HG02840 (cell line): ENCODE data around the gene MLANA.
"Not testable (repeated sequence)": the region's sequence is repeated elsewhere in the genome, so short reads cannot be mapped to it uniquely, and the experiment has no call there.

Experiments
- ATAC-seq: cut with Tn5 transposase; IDR thresholded peaks from one replicate; pipeline ENCODE4 v1.9.1; 2021; ENCODE audit warnings: mild to moderate bottlenecking, moderate library complexity, moderate number of reproducible peaks; ENCODE audit not compliant: unreplicated experiment, low FRiP score

The MLANA gene

GRCh38 chr9:5868235-5868634 lies 22.5 kb upstream of the MLANA start:
- ATAC-seq = no peak

- ATAC-seq = no peak
Observed at GRCh38 chr9:5869315-5870019, 21.2 kb upstream of the MLANA start.

- ATAC-seq = no peak
Observed at GRCh38 chr9:5870020-5870339, 20.7 kb upstream of the MLANA start.

- no peak for ATAC-seq
Observed at GRCh38 chr9:5870691-5871090, 20.0 kb upstream of the MLANA start.

GRCh38 chr9:5871785-5872184 lies 18.9 kb upstream of the MLANA start:
- ATAC-seq = no peak

GRCh38 chr9:5872511-5872910 lies 18.2 kb upstream of the MLANA start:
- no peak for ATAC-seq

DNA sequence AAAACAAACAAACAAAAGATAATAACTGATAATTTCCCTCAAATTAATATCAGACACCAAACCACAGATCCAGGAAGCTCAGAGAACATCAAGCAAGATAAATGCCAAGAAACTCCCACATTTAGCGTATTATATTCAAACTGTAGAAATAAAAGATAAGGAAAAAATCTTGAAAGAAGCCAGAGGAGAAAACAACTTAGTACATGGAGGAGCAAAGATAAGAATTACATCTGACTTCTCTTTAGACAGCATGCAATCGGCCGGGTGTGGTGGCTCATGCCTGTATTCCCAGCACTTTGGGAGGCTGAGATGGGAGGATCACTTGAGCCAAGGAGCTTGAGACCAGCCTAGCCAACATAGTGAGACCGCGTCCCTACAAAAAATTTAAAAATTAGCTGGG lies 17.2 kb upstream of the MLANA start:
- ATAC-seq = no peak

DNA sequence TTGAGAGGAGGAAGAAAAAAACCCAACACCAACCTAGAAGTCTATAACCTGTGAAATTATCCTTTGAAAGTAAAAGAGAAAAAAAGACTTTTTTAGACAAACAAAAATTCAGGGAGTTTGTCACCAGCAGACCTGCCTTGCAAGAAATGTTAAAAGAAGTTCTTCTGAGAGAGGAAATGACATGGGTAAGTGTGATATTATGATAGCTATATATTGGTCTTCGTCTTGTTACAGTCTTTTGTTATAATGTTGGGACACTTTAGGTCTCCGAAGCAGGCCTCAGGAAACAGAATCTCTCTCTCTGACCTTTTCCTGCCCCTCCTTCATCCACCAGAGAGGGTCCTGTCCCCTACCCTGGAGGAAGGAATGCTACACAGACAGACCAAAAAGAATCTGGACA lies 16.6 kb upstream of the MLANA start:
- ATAC-seq = no peak

DNA sequence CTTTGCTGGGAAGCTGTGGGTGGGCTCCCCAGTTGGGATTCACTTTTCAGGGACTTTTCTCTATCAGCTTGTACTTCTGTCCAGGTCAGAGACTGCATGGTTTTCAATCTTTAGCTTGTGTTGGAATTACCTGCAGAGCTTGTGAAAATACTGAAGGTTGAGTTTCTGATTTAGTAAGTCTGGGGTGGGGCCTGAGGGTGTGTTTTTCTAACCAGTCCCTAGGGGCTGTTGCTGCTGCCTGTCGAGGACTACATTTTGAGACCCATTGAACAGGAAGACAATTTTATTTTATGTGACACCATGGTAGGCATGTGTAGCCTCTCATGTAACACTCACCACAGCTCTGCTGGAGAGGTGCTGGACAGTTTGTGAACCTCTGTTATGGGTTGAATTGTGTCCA lies 14.7 kb upstream of the MLANA start:
- peak; percentile 73 for ATAC-seq

DNA sequence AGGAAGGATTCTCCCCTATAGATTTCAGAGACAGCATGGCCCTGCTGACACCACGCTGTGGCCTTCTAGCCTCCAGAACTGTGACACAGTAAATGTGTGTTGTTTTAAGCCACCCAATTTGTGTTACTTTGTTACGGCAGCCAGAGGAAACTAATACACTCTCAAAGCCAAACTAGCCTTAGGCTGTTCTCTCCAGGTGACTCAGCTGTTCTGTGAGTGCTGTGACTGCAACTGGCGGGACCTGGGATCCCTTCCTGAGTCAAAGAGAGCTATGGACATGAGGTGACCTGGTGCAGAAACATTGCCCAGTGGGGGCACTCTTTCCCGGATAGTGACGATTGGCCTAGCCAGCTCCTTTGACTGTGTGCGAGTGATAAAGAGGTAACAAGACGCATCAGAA lies 14.0 kb upstream of the MLANA start:
- ATAC-seq = no peak

- no peak for ATAC-seq
Observed at GRCh38 chr9:5879419-5880181, 11.1 kb upstream of the MLANA start.

DNA sequence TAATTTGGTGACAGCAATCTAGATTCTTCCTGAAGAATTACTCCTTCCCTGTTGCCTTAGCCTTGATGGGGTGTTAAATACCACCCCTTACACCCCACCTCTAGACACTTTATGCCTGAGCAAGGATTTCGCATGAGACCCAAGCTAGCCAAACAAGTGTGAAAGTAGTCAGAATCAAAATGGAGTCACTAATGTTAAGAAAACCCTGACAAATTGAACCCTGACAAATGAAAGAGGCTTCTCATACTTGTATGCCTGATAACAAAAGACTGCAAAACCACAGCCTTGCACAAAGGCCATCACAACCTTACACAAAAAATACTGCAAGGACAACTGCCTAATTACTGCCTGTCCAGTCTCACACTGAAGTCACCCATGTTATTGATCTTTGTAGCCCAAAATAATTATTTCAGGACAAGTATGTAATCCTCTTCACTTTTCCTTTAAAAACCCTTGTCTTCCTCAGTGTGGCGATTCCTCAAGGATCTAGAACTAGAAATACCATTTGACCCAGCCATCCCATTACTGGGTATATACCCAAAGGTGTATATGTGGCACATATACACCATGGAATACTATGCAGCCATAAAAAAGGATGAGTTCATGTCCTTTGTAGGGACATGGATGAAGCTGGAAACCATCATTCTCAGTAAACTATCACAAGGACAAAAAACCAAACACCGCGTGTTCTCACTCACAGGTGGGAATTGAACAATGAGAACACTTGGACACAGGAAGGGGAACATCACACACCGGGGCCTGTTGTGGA lies 8.3 kb upstream of the MLANA start:
- not testable (repeated sequence) for ATAC-seq

GRCh38 chr9:5884191-5884590 lies 6.5 kb upstream of the MLANA start:
- no peak for ATAC-seq

- ATAC-seq = peak; percentile 84
Observed at GRCh38 chr9:5886114-5886939, 4.4 kb upstream of the MLANA start.

DNA sequence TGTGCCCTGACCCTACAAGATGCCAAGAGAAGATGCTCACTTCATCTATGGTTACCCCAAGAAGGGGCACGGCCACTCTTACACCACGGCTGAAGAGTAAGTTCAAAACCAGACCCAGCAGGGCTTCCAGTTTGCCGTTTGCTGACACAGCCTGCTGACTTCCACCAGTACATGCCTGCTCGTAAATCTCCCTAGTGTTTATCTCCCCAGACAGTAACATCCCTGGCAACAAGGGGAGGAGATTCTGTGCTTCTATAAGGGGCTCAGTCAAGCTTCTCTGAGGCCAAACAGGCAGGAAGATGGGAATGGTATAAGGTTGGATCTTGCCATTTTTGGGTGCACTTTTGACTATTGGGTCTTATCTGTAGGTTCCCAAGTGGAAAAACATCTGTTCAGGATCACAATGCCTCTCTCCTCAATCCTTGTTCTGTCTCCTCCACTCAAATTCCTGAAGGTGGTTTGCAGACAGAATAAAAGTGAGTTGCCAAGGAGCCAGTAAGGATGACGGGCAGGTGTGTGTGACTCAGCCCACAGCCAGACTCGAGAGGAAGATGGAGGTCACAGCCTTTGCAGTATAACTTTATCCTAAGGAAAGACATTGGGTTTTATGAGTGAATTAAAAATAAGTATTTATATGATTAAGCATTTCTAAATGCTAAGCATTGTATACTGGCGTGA lies 1.9 kb downstream of the MLANA start:
- ATAC-seq = no peak

GRCh38 chr9:5893134-5893505 lies 2.4 kb downstream of the MLANA start:
- no peak for ATAC-seq

DNA sequence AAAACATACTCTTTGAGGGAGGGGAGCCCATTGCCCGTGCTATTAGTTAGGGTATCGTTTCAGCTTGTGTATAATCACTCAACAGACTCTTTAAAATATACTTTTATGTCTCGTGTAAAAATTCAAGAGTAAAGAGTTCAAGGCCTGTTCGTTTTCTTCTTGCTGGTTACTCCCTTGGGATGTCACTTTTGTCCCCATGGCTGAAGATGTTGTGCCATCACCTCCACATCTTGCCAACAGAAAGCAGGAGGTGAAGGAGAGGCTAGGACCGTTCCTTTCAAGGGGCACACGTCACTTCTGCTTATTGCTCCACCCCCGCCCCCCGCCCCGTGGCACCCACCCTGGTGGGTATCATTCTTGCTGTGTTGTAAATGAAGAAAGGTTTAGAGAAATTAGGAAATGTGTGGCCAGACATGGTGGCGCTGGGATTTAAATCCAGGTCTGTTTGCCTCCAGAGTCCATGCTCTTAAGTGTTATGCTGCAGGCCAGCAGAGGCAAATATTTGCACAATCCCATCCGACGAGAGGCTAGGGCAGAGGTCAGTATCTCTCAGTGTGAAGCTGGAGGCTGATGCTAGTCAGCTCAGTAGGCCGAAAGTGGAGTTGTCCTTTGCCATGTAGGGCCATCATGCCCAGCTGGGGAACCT lies 3.0 kb downstream of the MLANA start:
- no peak for ATAC-seq

DNA sequence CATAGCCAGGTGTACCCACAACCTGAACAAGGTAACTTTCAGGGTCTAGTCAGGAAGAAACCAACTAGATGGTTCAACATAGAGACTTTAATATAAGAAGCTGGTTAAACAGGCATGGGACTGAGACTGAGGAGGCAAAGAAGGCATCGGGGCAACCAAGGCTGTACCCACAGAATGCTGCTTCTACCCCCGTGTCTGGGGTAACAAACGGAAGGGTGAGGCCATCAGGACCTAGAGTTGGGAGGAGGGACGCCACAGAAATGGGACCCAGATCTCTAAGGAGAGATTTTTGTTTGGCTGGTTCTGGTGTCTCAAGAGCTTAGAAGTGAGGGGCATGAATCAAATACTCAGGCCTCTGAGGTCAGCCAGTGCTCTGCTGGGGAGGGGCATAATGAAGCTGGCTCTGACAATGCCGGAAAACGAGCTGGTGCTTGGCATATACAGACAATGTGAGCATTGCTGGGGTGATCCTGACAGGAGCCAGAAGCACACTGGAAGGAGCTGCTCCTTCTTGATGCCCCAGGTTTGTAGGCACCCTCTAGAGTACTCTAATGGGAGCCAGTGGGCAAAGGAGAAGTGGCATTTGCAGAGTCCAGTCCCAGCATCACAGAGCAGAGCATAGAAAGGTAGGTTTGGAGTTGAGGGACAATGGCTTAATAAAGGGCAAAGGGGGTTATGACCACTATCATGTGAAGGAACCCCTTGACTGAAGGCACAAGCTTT lies 3.7 kb downstream of the MLANA start:
- no peak for ATAC-seq

DNA sequence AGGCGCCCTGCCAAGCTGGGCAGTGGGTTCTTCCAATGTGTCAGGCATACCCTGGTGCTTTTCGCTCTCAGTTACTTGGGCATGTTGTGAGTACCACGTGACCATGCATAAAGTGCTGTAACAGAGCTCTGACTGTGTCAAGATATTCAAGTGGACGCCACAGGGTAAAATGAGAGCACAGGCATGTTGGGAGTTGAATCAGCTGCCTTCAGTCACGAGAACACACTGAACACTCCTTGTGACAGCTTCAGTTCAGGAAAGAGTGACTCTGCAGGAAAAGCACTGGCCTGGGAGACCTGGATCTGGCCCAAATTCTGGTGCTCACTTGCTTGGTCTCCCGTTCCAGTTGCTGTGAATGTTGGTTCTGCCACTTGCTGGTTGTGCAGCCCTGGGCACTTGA lies 5.1 kb downstream of the MLANA start:
- no peak for ATAC-seq
